Astrocyte (in vitro differentiated cells and primary cell): ENCODE measurements around the gene HINFP. TPM values are rescaled to one million over a fixed set of nuclear protein-coding genes. Genes with fewer than 3 reads are reported as not detected.

Source experiments
- DNase-seq: peaks from one replicate; pipeline ENCODE4 v3.0.0-alpha.2; 2010; ENCODE audit warnings: low read depth
- FAIRE-seq: peaks from 2 replicates; lab custom pipeline; 2011; peaks lifted over from hg19 to GRCh38; lab: Jason Lieb, UNC
- H2AFZ ChIP-seq: 2 replicates; pipeline ENCODE4 v1.6.0; 2012; ENCODE audit warnings: low read depth, low read length, inconsistent platforms
- H3K27ac ChIP-seq: 2 replicates; pipeline ENCODE4 v1.5.1; 2011; ENCODE audit warnings: low read depth, low read length, inconsistent platforms
- H3K27me3 ChIP-seq: 2 replicates; pipeline ENCODE4 v1.6.0; 2011; ENCODE audit warnings: low read length, inconsistent platforms; ENCODE audit not compliant: insufficient read depth
- H3K36me3 ChIP-seq: 2 replicates; pipeline ENCODE4 v1.5.1; 2011; ENCODE audit warnings: low read length, inconsistent platforms; ENCODE audit not compliant: insufficient read depth
- H3K4me1 ChIP-seq: 2 replicates; pipeline ENCODE4 v1.5.1; 2011; ENCODE audit warnings: low read length, inconsistent platforms; ENCODE audit not compliant: insufficient read depth
- H3K4me2 ChIP-seq: 2 replicates; pipeline ENCODE4 v1.6.0; 2012; ENCODE audit warnings: low read length, inconsistent platforms
- H3K4me3 ChIP-seq: 2 replicates; pipeline ENCODE4 v1.5.1; 2011; ENCODE audit warnings: low read depth, mild to moderate bottlenecking, low read length, inconsistent platforms; ENCODE audit not compliant: insufficient read depth
- H3K79me2 ChIP-seq: 2 replicates; pipeline ENCODE4 v1.6.0; 2012; ENCODE audit warnings: mild to moderate bottlenecking, low read length, inconsistent platforms; ENCODE audit not compliant: insufficient read depth
- H3K9ac ChIP-seq: 2 replicates; pipeline ENCODE4 v1.6.0; 2012; ENCODE audit warnings: mild to moderate bottlenecking, low read length, inconsistent platforms
- H3K9me3 ChIP-seq: 2 replicates; pipeline ENCODE4 v1.5.1; 2012; ENCODE audit warnings: low read depth, mild to moderate bottlenecking, low read length, inconsistent platforms; ENCODE audit not compliant: insufficient read depth
- H4K20me1 ChIP-seq: 2 replicates; pipeline ENCODE4 v1.6.0; 2012; ENCODE audit warnings: low read length, inconsistent platforms; ENCODE audit not compliant: insufficient read depth
- H3K27ac Mint-ChIP-seq: one replicate; pipeline ENCODE4 v1.8.0; 2021; ENCODE audit warnings: mild to moderate bottlenecking, mixed read lengths; ENCODE audit not compliant: unreplicated experiment
- H3K27me3 Mint-ChIP-seq: one replicate; pipeline ENCODE4 v1.8.0; 2021; ENCODE audit warnings: low read depth, mixed read lengths; ENCODE audit not compliant: unreplicated experiment
- H3K36me3 Mint-ChIP-seq: one replicate; pipeline ENCODE4 v1.8.0; 2021; ENCODE audit warnings: low read depth, mixed read lengths; ENCODE audit not compliant: unreplicated experiment
- H3K4me1 Mint-ChIP-seq: one replicate; pipeline ENCODE4 v1.8.0; 2021; ENCODE audit warnings: low read depth, mixed read lengths; ENCODE audit not compliant: unreplicated experiment
- H3K4me3 Mint-ChIP-seq: one replicate; pipeline ENCODE4 v1.8.0; 2021; ENCODE audit warnings: mild to moderate bottlenecking, moderate library complexity, mixed read lengths; ENCODE audit not compliant: unreplicated experiment
- H3K9me3 Mint-ChIP-seq: one replicate; pipeline ENCODE4 v1.8.0; 2021; ENCODE audit warnings: mild to moderate bottlenecking, mixed read lengths; ENCODE audit not compliant: unreplicated experiment
- EZH2 ChIP-seq: IDR thresholded peaks from 2 replicates; pipeline ENCODE4 v1.6.1; 2012; ENCODE audit warnings: mild to moderate bottlenecking, low read length, inconsistent platforms; ENCODE audit not compliant: insufficient read depth
- total RNA-seq: library from RNA; stranded (reverse); gene quantifications from 2 replicates; pipeline ENCODE4 v1.2.1, GENCODE V29; 2021
- TF ChIP-seq, protein P1 (sequence below): IDR thresholded peaks from 2 replicates; pipeline ENCODE4 v1.5.1; 2011; ENCODE audit warnings: low read depth, mild to moderate bottlenecking, inconsistent platforms, low read length, moderate library complexity; ENCODE audit not compliant: insufficient read depth

Gene HINFP
- total RNA-seq, 1 donor from 2014 or later: 27.8 TPM

GRCh38 chr11:119114351-119114750 lies 7.0 kb upstream of the HINFP start:
- Histone ChIP-seq H3K27me3 (no peaks in the 10 kb centered on the region), H3K4me1 (no peaks in the 10 kb centered on the region), H3K9ac (no peak overlapping the region), H3K9me3 (no peaks in the 10 kb centered on the region), H3K27ac (no peak overlapping the region), H3K4me3 (no peak overlapping the region), H2AFZ (no peak overlapping the region), H4K20me1 (peaks cover 7% of the 10 kb centered on the region), H3K4me2 (no peak overlapping the region), H3K79me2 (peaks cover 6% of the 10 kb centered on the region), H3K36me3 (peaks cover 14% of the 10 kb centered on the region)
- H3K27me3 Mint-ChIP-seq: no peaks in the 10 kb centered on the region
- FAIRE-seq: no peak
- H3K9me3 Mint-ChIP-seq: no peaks in the 10 kb centered on the region
- no peak overlapping the region for H3K27ac Mint-ChIP-seq
- no peak for TF ChIP-seq EZH2
- TF ChIP-seq, protein P1, sequence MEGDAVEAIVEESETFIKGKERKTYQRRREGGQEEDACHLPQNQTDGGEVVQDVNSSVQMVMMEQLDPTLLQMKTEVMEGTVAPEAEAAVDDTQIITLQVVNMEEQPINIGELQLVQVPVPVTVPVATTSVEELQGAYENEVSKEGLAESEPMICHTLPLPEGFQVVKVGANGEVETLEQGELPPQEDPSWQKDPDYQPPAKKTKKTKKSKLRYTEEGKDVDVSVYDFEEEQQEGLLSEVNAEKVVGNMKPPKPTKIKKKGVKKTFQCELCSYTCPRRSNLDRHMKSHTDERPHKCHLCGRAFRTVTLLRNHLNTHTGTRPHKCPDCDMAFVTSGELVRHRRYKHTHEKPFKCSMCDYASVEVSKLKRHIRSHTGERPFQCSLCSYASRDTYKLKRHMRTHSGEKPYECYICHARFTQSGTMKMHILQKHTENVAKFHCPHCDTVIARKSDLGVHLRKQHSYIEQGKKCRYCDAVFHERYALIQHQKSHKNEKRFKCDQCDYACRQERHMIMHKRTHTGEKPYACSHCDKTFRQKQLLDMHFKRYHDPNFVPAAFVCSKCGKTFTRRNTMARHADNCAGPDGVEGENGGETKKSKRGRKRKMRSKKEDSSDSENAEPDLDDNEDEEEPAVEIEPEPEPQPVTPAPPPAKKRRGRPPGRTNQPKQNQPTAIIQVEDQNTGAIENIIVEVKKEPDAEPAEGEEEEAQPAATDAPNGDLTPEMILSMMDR: no peak
- H3K4me3 Mint-ChIP-seq: no peak overlapping the region
- DNase-seq: no peak
- H3K4me1 Mint-ChIP-seq: peaks cover 5% of the 10 kb centered on the region
- H3K36me3 Mint-ChIP-seq: peaks cover 29% of the 10 kb centered on the region

DNA sequence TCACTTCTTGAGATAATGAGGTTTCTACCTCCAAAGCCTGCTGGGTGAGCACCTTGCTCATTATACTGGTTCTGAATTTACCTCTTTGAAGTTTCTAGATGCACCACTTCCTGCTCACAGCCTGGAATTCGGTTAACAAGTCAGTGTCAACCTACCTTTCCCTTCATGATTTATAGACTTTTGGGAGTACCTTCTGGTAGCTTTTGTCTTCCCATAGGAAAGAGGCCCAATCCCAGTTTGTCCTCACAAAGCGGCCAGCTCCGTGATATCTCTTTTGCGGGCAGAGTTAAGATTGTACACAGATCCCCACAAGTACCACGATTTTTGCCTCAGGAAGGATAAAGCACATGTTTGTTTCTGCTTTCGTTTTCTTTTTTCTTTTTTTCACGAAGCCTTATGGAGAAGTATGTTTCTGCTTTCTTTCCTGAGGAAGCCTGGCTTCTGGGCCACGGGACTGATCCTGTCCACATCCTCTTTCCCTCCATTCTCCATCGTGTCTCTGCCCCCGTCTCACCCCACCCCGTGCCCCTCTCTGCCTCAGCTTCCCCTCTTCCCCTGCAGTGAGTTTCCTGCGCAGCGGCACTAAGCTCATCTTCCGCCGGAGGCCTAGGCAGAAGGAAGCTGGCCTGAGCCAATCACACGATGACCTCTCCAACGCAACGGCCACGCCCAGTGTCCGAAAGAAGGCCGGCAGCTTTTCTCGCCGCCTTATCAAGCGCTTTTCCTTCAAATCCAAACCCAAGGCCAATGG lies 5.7 kb upstream of the HINFP start:
- Histone ChIP-seq H3K27ac (no peak overlapping the region), H3K36me3 (peaks cover 14% of the 10 kb centered on the region), H3K27me3 (no peaks in the 10 kb centered on the region), H3K4me1 (peaks cover 4% of the 10 kb centered on the region), H3K4me2 (no peak overlapping the region), H3K79me2 (no peaks in the 10 kb centered on the region), H4K20me1 (no peaks in the 10 kb centered on the region), H3K4me3 (no peak overlapping the region), H3K9me3 (no peaks in the 10 kb centered on the region), H3K9ac (no peak overlapping the region), H2AFZ (no peak overlapping the region)
- H3K27ac Mint-ChIP-seq: no peak overlapping the region
- no peak for DNase-seq
- H3K36me3 Mint-ChIP-seq: peaks cover 25% of the 10 kb centered on the region
- H3K27me3 Mint-ChIP-seq: no peaks in the 10 kb centered on the region
- no peak overlapping the region for H3K4me3 Mint-ChIP-seq
- TF ChIP-seq EZH2: no peak
- TF ChIP-seq, protein P1: no peak
- H3K9me3 Mint-ChIP-seq: no peaks in the 10 kb centered on the region
- no peak for FAIRE-seq
- H3K4me1 Mint-ChIP-seq: peaks cover 6% of the 10 kb centered on the region

- H3K36me3 ChIP-seq: peaks cover 10% of the 10 kb centered on the region
- FAIRE-seq (no peak), DNase-seq (no peak)
- H3K9ac ChIP-seq: no peak overlapping the region
- Mint-ChIP-seq H3K4me3 (no peak overlapping the region), H3K27ac (no peak overlapping the region), H3K36me3 (peaks cover 25% of the 10 kb centered on the region), H3K4me1 (peaks cover 7% of the 10 kb centered on the region), H3K27me3 (no peaks in the 10 kb centered on the region), H3K9me3 (no peaks in the 10 kb centered on the region)
- no peaks in the 10 kb centered on the region for H3K27me3 ChIP-seq
- no peak overlapping the region for H3K4me3 ChIP-seq
- no peaks in the 10 kb centered on the region for H3K79me2 ChIP-seq
- H3K4me2 ChIP-seq: no peak overlapping the region
- H2AFZ ChIP-seq: no peak overlapping the region
- no peak overlapping the region for H3K27ac ChIP-seq
- no peak for TF ChIP-seq EZH2
- TF ChIP-seq, protein P1: no peak
- no peaks in the 10 kb centered on the region for H3K9me3 ChIP-seq
- peaks cover 9% of the 10 kb centered on the region for H3K4me1 ChIP-seq
- H4K20me1 ChIP-seq: no peaks in the 10 kb centered on the region
Measured at GRCh38 chr11:119116235-119116594, 5.2 kb upstream of the HINFP start.
